Keratinocyte (primary cell): ENCODE results near the gene KRTAP4-4. TPM values are rescaled to one million over a fixed set of nuclear protein-coding genes. Genes with fewer than 3 reads are reported as not detected.
A peak's percentile ranks its signal among the peaks of the same experiment; 100 is the strongest.
"Not testable (repeated sequence)": the region's sequence is repeated elsewhere in the genome, so short reads cannot be mapped to it uniquely, and the experiment has no call there.

Experiments used
- DNase-seq: peaks from one replicate; pipeline ENCODE4 v3.0.0-alpha.2; 2011; ENCODE audit warnings: low read depth, missing footprints, low spot score
- FAIRE-seq: peaks from 2 replicates; lab custom pipeline; 2011; peaks lifted over from hg19 to GRCh38; lab: Jason Lieb, UNC
- H2AFZ ChIP-seq: 2 replicates; pipeline ENCODE4 v1.6.0; 2012; ENCODE audit warnings: low read length, control low read depth, inconsistent platforms; ENCODE audit not compliant: control insufficient read depth
- H3K27ac ChIP-seq: 2 replicates; pipeline ENCODE4 v1.5.1; 2011; ENCODE audit warnings: low read length; ENCODE audit not compliant: control insufficient read depth, insufficient read depth
- H3K27me3 ChIP-seq: 3 replicates; pipeline ENCODE4 v1.6.0; 2011; ENCODE audit warnings: low read length; ENCODE audit not compliant: control insufficient read depth, insufficient read depth; ENCODE audit errors: extremely low read depth
- H3K36me3 ChIP-seq, 2 experiments: 2 replicates in 1 of 2; 3 replicates in 1 of 2; pipeline ENCODE4 v1.5.1; 2011; ENCODE audit warnings: low read length in 2 of 2, mild to moderate bottlenecking in 1 of 2; ENCODE audit not compliant: control insufficient read depth in 2 of 2, insufficient read depth in 2 of 2; ENCODE audit errors: extremely low read depth in 1 of 2
- H3K4me1 ChIP-seq: 3 replicates; pipeline ENCODE4 v1.5.1; 2011; ENCODE audit warnings: low read length; ENCODE audit not compliant: control insufficient read depth, insufficient read depth; ENCODE audit errors: extremely low read depth
- H3K4me2 ChIP-seq: 3 replicates; pipeline ENCODE4 v1.6.0; 2011; ENCODE audit warnings: low read depth, low read length; ENCODE audit not compliant: control insufficient read depth, insufficient read depth; ENCODE audit errors: extremely low read depth
- H3K4me3 ChIP-seq, 3 experiments: fragments of 200-600 bp in 1 of 3; sonication (generic) in 1 of 3; 2 replicates in 2 of 3; 3 replicates in 1 of 3; pipeline ENCODE4 v1.5.1; 2011 to 2016; ENCODE audit warnings: low read length in 3 of 3, mild to moderate bottlenecking in 3 of 3, control low read depth in 2 of 3, inconsistent platforms in 1 of 3, low read depth in 1 of 3, mixed read lengths in 1 of 3, mixed run types in 1 of 3, moderate library complexity in 1 of 3; ENCODE audit not compliant: control insufficient read depth in 2 of 3, insufficient read depth in 2 of 3; ENCODE audit errors: extremely low read depth in 1 of 3
- H3K79me2 ChIP-seq: 2 replicates; pipeline ENCODE4 v1.6.0; 2012; ENCODE audit warnings: low read length; ENCODE audit not compliant: control insufficient read depth, insufficient read depth
- H3K9ac ChIP-seq: 3 replicates; pipeline ENCODE4 v1.6.0; 2011; ENCODE audit warnings: low read length; ENCODE audit not compliant: control insufficient read depth, insufficient read depth; ENCODE audit errors: extremely low read depth
- H3K9me1 ChIP-seq: 3 replicates; pipeline ENCODE4 v1.6.0; 2011; ENCODE audit warnings: low read length; ENCODE audit not compliant: control insufficient read depth, insufficient read depth; ENCODE audit errors: extremely low read depth
- H3K9me3 ChIP-seq: 2 replicates; pipeline ENCODE4 v1.5.1; 2012; ENCODE audit warnings: low read depth, low read length; ENCODE audit not compliant: control insufficient read depth
- H4K20me1 ChIP-seq: 3 replicates; pipeline ENCODE4 v1.6.0; 2011; ENCODE audit warnings: low read length; ENCODE audit not compliant: control insufficient read depth, insufficient read depth; ENCODE audit errors: extremely low read depth
- CTCF ChIP-seq, 3 experiments: IDR thresholded peaks in 1 of 3; conservative IDR thresholded peaks in 1 of 3; optimal IDR thresholded peaks in 1 of 3; 2 replicates in 2 of 3; 3 replicates in 1 of 3; pipeline versions ENCODE3 to v1.5.1; 2011; ENCODE audit warnings: low read length in 3 of 3, mild to moderate bottlenecking in 3 of 3, moderate library complexity in 2 of 3, control low read depth in 1 of 3, inconsistent platforms in 1 of 3; ENCODE audit not compliant: insufficient read depth in 2 of 3; ENCODE audit errors: extremely low read depth in 1 of 3
- EZH2 ChIP-seq: IDR thresholded peaks from one replicate; pipeline ENCODE4 v1.6.1; 2012; ENCODE audit warnings: inconsistent platforms, mild to moderate bottlenecking, low read length, moderate library complexity
- dilution Hi-C: fragments of 300-500 bp; cut with MboI; formaldehyde crosslinking; loops from one replicate; pipeline ENCODE4 v1.7.0; 2020; ENCODE audit warnings: low sequenced_read_pairs; ENCODE audit not compliant: extremely low pct_ligation_motif_present
- polyA plus RNA-seq, 5 experiments: library from polyadenylated mRNA; depleted of rRNA in 3 of 5; stranded (reverse) in 3 of 5; stranded (forward) in 1 of 5; unstranded in 1 of 5; fragments of >200 nt; gene quantifications; 1 replicate in 1 of 5; 2 replicates in 3 of 5; 3 replicates in 1 of 5; pipeline versions ENCODE4 v1.2.1 to v1.2.3, GENCODE V29; 2011 to 2012; ENCODE audit warnings: missing spikeins in 2 of 5, low read depth in 1 of 5, low replicate concordance in 1 of 5

The KRTAP4-4 gene
- polyA plus RNA-seq, 1 donor (not counting 4 experiments of a cell fraction or from before 2014, with no cell fraction given): not detected

GRCh38 chr17:41118721-41119120 lies 41.8 kb downstream of the KRTAP4-4 start:
- Histone ChIP-seq H3K9me1 (no peaks in the 10 kb centered on the region), H3K4me1 (peaks cover 18% of the 10 kb centered on the region), H3K9ac (no peak overlapping the region), H3K4me2 (no peak overlapping the region), H3K36me3 (no peaks in the 10 kb centered on the region), H3K4me3 (no peak overlapping the region), H3K9me3 (no peaks in the 10 kb centered on the region), H2AFZ (no peak overlapping the region), H3K27me3 (no peaks in the 10 kb centered on the region), H3K27ac (no peak overlapping the region), H3K79me2 (no peaks in the 10 kb centered on the region), H4K20me1 (no peaks in the 10 kb centered on the region)
- FAIRE-seq (peak; percentile 71), DNase-seq (no peak)
- dilution Hi-C loops: no loop called here
- TF ChIP-seq EZH2 (no peak), CTCF (optimal IDR thresholded peaks at IDR 0.05 in 1 of 3, IDR thresholded peaks at IDR 0.05 in 1 of 3, conservative IDR thresholded peaks at IDR 0.05 in 1 of 3; ENCODE audit: extremely low read depth in 1 of 3, insufficient read depth in 2 of 3, low read length in 3 of 3) (no peak)

- H3K9me1 ChIP-seq, H3K4me2 ChIP-seq, dilution Hi-C loops, H4K20me1 ChIP-seq, H3K27me3 ChIP-seq, H3K36me3 ChIP-seq, H3K27ac ChIP-seq, H3K4me3 ChIP-seq, DNase-seq, FAIRE-seq, H3K79me2 ChIP-seq, H3K9ac ChIP-seq, H2AFZ ChIP-seq, H3K9me3 ChIP-seq: not testable (repeated sequence)
- peaks cover 14% of the 10 kb centered on the region for H3K4me1 ChIP-seq
These were observed 42.6 kb downstream of the KRTAP4-4 start, which contains the start of gene KRTAP4-11 for GRCh38 chr17:41117846-41118386. TSS of gene KRTAP4-11 (minus strand) at chr17:41118373. CDS start at chr17:41118315, 58 bp downstream.

GRCh38 chr17:41116297-41116696 lies 44.3 kb downstream of the KRTAP4-4 start:
- TF ChIP-seq EZH2 (no peak), CTCF (optimal IDR thresholded peaks at IDR 0.05 in 1 of 3, IDR thresholded peaks at IDR 0.05 in 1 of 3, conservative IDR thresholded peaks at IDR 0.05 in 1 of 3; ENCODE audit: extremely low read depth in 1 of 3, insufficient read depth in 2 of 3, low read length in 3 of 3) (no peak)
- no peak overlapping the region for H2AFZ ChIP-seq
- H4K20me1 ChIP-seq: no peaks in the 10 kb centered on the region
- no peak overlapping the region for H3K4me2 ChIP-seq
- dilution Hi-C loops: no loop called here
- FAIRE-seq (no peak), DNase-seq (no peak)
- H3K79me2 ChIP-seq: no peaks in the 10 kb centered on the region
- no peaks in the 10 kb centered on the region for H3K36me3 ChIP-seq
- H3K27me3 ChIP-seq: no peaks in the 10 kb centered on the region
- H3K9me1 ChIP-seq: no peaks in the 10 kb centered on the region
- no peak overlapping the region for H3K9ac ChIP-seq
- H3K9me3 ChIP-seq: no peaks in the 10 kb centered on the region
- H3K4me1 ChIP-seq: peaks cover 12% of the 10 kb centered on the region
- H3K27ac ChIP-seq: no peak overlapping the region
- H3K4me3 ChIP-seq: no peak overlapping the region
